OCI-LY1 (cell line): Measurements from ENCODE around the gene VAPB.

Experiments
- H2AFZ ChIP-seq: fragments of 200-600 bp; sonication (generic), shearing (Covaris generic); 2 replicates; pipeline ENCODE4 v1.6.0; 2014; ENCODE audit warnings: antibody characterized with exemption, mild to moderate bottlenecking, low read length
- H3F3A ChIP-seq: fragments of 200-600 bp; sonication (generic), shearing (Covaris generic); 2 replicates; pipeline ENCODE4 v1.6.0; 2014; ENCODE audit warnings: mild to moderate bottlenecking, antibody characterized with exemption, low read length, moderate library complexity; ENCODE audit not compliant: insufficient read depth
- H3K27ac ChIP-seq: fragments of 200-600 bp; sonication (generic); 2 replicates; pipeline ENCODE4 v1.5.1; 2014; ENCODE audit warnings: low read length, mixed run types, mild to moderate bottlenecking, low read depth; ENCODE audit not compliant: poor library complexity, severe bottlenecking
- H3K27me3 ChIP-seq: fragments of 200-600 bp; sonication (generic); 2 replicates; pipeline ENCODE4 v1.6.0; 2014; ENCODE audit warnings: antibody characterized with exemption, mild to moderate bottlenecking, low read length, moderate library complexity; ENCODE audit not compliant: insufficient read depth
- H3K36me3 ChIP-seq: fragments of 200-600 bp; sonication (generic); 2 replicates; pipeline ENCODE4 v1.6.1; 2014; ENCODE audit warnings: mild to moderate bottlenecking, antibody characterized with exemption, low read length, moderate library complexity, mixed read lengths; ENCODE audit not compliant: insufficient read depth
- H3K4me1 ChIP-seq: fragments of 200-600 bp; sonication (generic); 2 replicates; pipeline ENCODE4 v1.5.1; 2014; ENCODE audit warnings: mild to moderate bottlenecking, low read length, moderate library complexity; ENCODE audit not compliant: insufficient read depth, severe bottlenecking
- H3K4me2 ChIP-seq: fragments of 200-600 bp; sonication (generic), shearing (Covaris generic); 2 replicates; pipeline ENCODE4 v1.6.1; 2014; ENCODE audit warnings: low read length
- H3K4me3 ChIP-seq: fragments of 200-600 bp; sonication (generic); 2 replicates; pipeline ENCODE4 v1.5.1; 2014; ENCODE audit warnings: low read length, low read depth, mild to moderate bottlenecking, mixed read lengths; ENCODE audit not compliant: poor library complexity, severe bottlenecking
- H3K79me2 ChIP-seq: fragments of 200-600 bp; shearing (Covaris generic); 2 replicates; pipeline ENCODE4 v1.6.1; 2016; ENCODE audit warnings: mixed run types, low read length, mixed read lengths; ENCODE audit not compliant: insufficient read depth
- H3K9ac ChIP-seq: fragments of 200-600 bp; sonication (generic), shearing (Covaris generic); 2 replicates; pipeline ENCODE4 v1.6.1; 2014; ENCODE audit warnings: mild to moderate bottlenecking, low read length, mixed read lengths
- H3K9me2 ChIP-seq: fragments of 200-600 bp; sonication (generic), shearing (Covaris generic); 2 replicates; pipeline ENCODE4 v1.6.1; 2014; ENCODE audit warnings: low read depth, mild to moderate bottlenecking, low read length, mixed read lengths
- H3K9me3 ChIP-seq: fragments of 200-600 bp; shearing (Covaris generic); 2 replicates; pipeline ENCODE4 v1.6.1; 2014; ENCODE audit warnings: low read length, mixed read lengths
- H4K20me1 ChIP-seq: fragments of 200-600 bp; sonication (generic), shearing (Covaris generic); 2 replicates; pipeline ENCODE4 v1.6.0; 2016; ENCODE audit warnings: mild to moderate bottlenecking, low read length; ENCODE audit not compliant: insufficient read depth
- CTCF ChIP-seq: fragments of 200-600 bp; sonication (generic), shearing (Covaris generic); IDR thresholded peaks from 2 replicates; pipeline ENCODE4 v1.5.1; 2017; ENCODE audit warnings: mild to moderate bottlenecking, antibody characterized with exemption, low read length, moderate library complexity, mixed read lengths
- EZH2 ChIP-seq: fragments of 200-600 bp; sonication (generic), shearing (Covaris generic); IDR thresholded peaks from 2 replicates; pipeline ENCODE4 v1.8.0; 2017; ENCODE audit warnings: borderline replicate concordance, mixed run types, mild to moderate bottlenecking, antibody characterized with exemption, low read length, moderate library complexity, mixed read lengths

Gene VAPB

GRCh38 chr20:58496429-58496769, 107.4 kb downstream of the VAPB start:
- no peak for TF ChIP-seq EZH2
- TF ChIP-seq CTCF = no peak
- no peak overlapping the region for H3K9ac ChIP-seq
- no peaks in the 10 kb centered on the region for H3K27me3 ChIP-seq
- H3K4me3 ChIP-seq = no peak overlapping the region
- H3K4me1 ChIP-seq = no peaks in the 10 kb centered on the region
- no peak overlapping the region for H3K27ac ChIP-seq
- no peaks in the 10 kb centered on the region for H3K79me2 ChIP-seq
- no peak overlapping the region for H2AFZ ChIP-seq
- H3K9me2 ChIP-seq = no peaks in the 10 kb centered on the region
- H4K20me1 ChIP-seq = no peaks in the 10 kb centered on the region
- H3K36me3 ChIP-seq = no peaks in the 10 kb centered on the region
- H3K9me3 ChIP-seq = no peaks in the 10 kb centered on the region
- no peaks in the 10 kb centered on the region for H3F3A ChIP-seq
- H3K4me2 ChIP-seq = no peak overlapping the region

- Histone ChIP-seq H3K27me3 (no peaks in the 10 kb centered on the region), H3K9me3 (no peaks in the 10 kb centered on the region), H3F3A (no peaks in the 10 kb centered on the region), H3K9ac (no peak overlapping the region), H3K79me2 (no peaks in the 10 kb centered on the region), H3K9me2 (no peaks in the 10 kb centered on the region), H2AFZ (no peak overlapping the region), H3K4me2 (no peak overlapping the region), H3K27ac (no peak overlapping the region), H3K36me3 (no peaks in the 10 kb centered on the region), H4K20me1 (no peaks in the 10 kb centered on the region), H3K4me1 (no peaks in the 10 kb centered on the region), H3K4me3 (no peak overlapping the region)
- TF ChIP-seq EZH2 (no peak), CTCF (no peak)
These were observed 108.1 kb downstream of the VAPB start for GRCh38 chr20:58497076-58497641.

GRCh38 chr20:58497724-58498469, 108.9 kb downstream of the VAPB start:
- Histone ChIP-seq H3K27me3 (peaks cover 3% of the 10 kb centered on the region; the same call in 1 of the 2 replicates), H3K9ac (no peak overlapping the region), H3K9me3 (no peaks in the 10 kb centered on the region), H4K20me1 (no peaks in the 10 kb centered on the region), H3K36me3 (no peaks in the 10 kb centered on the region), H2AFZ (no peak overlapping the region), H3K79me2 (no peaks in the 10 kb centered on the region), H3K27ac (no peak overlapping the region), H3K4me1 (no peaks in the 10 kb centered on the region), H3K4me2 (no peak overlapping the region), H3F3A (no peaks in the 10 kb centered on the region), H3K9me2 (no peaks in the 10 kb centered on the region), H3K4me3 (no peak overlapping the region)
- TF ChIP-seq CTCF (no peak), EZH2 (no peak)
